K562 (cell line): Measurements from ENCODE around the gene RHEX. TPM values are rescaled to one million over a fixed set of nuclear protein-coding genes. Genes with fewer than 3 reads are reported as not detected.

Experiments used
- ATAC-seq: fragments of 200-7000 bp; cut with Tn5 transposase; 3 replicates; pipeline ENCODE4 v1.9.1; 2020; ENCODE audit warnings: moderate library complexity
- BruUV-seq: library from RNA; stranded (reverse); fragments of 400-500 nt; replicated peaks from 2 replicates; lab custom pipeline; 2021; lab: Mats Ljungman, UMichigan
- CTCF ChIA-PET: fragments of 300-600 bp; formaldehyde crosslinking; extraction: SDS; loops from one replicate; lab custom pipeline; 2021; ENCODE audit warnings: low intra/inter-chr PET ratio; lab: Yijun Ruan, JAX
- POLR2A ChIA-PET: fragments of 300-600, 350-650 bp; sonication (Branson Sonifier 250); formaldehyde crosslinking; extraction: SDS; loops from one replicate; lab custom pipeline; 2021; ENCODE audit warnings: antibody characterized with exemption, inconsistent platforms; lab: Yijun Ruan, JAX
- DNase-seq, 4 experiments: peaks; one replicate each; pipeline versions ENCODE4 v3.0.0 to v3.0.0-alpha.2; 2011 to 2018; ENCODE audit warnings: low spot score in 3 of 4, mixed read lengths in 3 of 4; ENCODE audit errors: extremely low read depth in 1 of 4
- FAIRE-seq: peaks from 2 replicates; lab custom pipeline; 2011; peaks lifted over from hg19 to GRCh38; lab: Jason Lieb, UNC
- H2AFZ ChIP-seq: 2 replicates; pipeline ENCODE4 v1.6.0; 2011; ENCODE audit warnings: low read depth, low read length, control low read depth, inconsistent platforms
- H3K27ac ChIP-seq: fragments of 200-600 bp; 3 replicates; pipeline ENCODE4 v1.8.0; 2011; ENCODE audit warnings: low read depth, mild to moderate bottlenecking, control low read depth, inconsistent platforms, low read length, moderate library complexity, mixed read lengths; ENCODE audit errors: extremely low read depth
- H3K27me3 ChIP-seq, 2 experiments: fragments of 300-600 bp in 1 of 2; 2 replicates in 1 of 2; 3 replicates in 1 of 2; pipeline versions ENCODE4 v1.6.0 to v1.8.0; 2011; ENCODE audit warnings: inconsistent platforms in 2 of 2, low read length in 2 of 2, mild to moderate bottlenecking in 1 of 2, mixed read lengths in 1 of 2, moderate library complexity in 1 of 2; ENCODE audit not compliant: control insufficient read depth in 2 of 2, insufficient read depth in 2 of 2
- H3K36me3 ChIP-seq: fragments of 300-600 bp; 3 replicates; pipeline ENCODE4 v1.8.0; 2011; ENCODE audit warnings: mild to moderate bottlenecking, low read length, inconsistent platforms; ENCODE audit not compliant: control insufficient read depth, insufficient read depth
- H3K4me1 ChIP-seq, 2 experiments: fragments of 200-600 bp in 1 of 2; replicated peaks in 1 of 2; 2 replicates in 1 of 2; 3 replicates in 1 of 2; pipeline versions ENCODE4 v1.5.1 to v1.8.0; 2011; ENCODE audit warnings: inconsistent platforms in 2 of 2, low read length in 2 of 2, mild to moderate bottlenecking in 1 of 2, mixed read lengths in 1 of 2, moderate library complexity in 1 of 2; ENCODE audit not compliant: control insufficient read depth in 2 of 2, insufficient read depth in 2 of 2
- H3K4me2 ChIP-seq: 2 replicates; pipeline ENCODE4 v1.6.1; 2011; ENCODE audit warnings: low read length, control low read depth, inconsistent platforms, mixed read lengths; ENCODE audit not compliant: insufficient read depth
- H3K4me3 ChIP-seq: fragments of 200-600 bp; sonication (generic), shearing (Covaris generic); 2 replicates; pipeline ENCODE4 v1.5.1; 2016; ENCODE audit warnings: control low read depth, inconsistent platforms
- H3K79me2 ChIP-seq: fragments of 200-600 bp; 3 replicates; pipeline ENCODE4 v1.8.0; 2011; ENCODE audit warnings: low read length, inconsistent platforms; ENCODE audit not compliant: control insufficient read depth, insufficient read depth
- H3K9ac ChIP-seq, 2 experiments: 2 replicates each; pipeline versions ENCODE4 v1.6.0 to v1.6.1; 2011; ENCODE audit warnings: low read depth in 2 of 2, low read length in 2 of 2, control low read depth in 1 of 2, inconsistent platforms in 1 of 2, mild to moderate bottlenecking in 1 of 2, mixed read lengths in 1 of 2; ENCODE audit not compliant: insufficient read depth in 1 of 2
- H3K9me1 ChIP-seq: one replicate; pipeline ENCODE4 v1.6.0; 2011; ENCODE audit warnings: inconsistent platforms, mild to moderate bottlenecking, low read length, moderate library complexity; ENCODE audit not compliant: control insufficient read depth, insufficient read depth
- H3K9me3 ChIP-seq: replicated peaks from 2 replicates; pipeline ENCODE4 v1.5.1; 2011; ENCODE audit warnings: low read depth, low read length, inconsistent platforms; ENCODE audit not compliant: control insufficient read depth, insufficient read depth
- H4K20me1 ChIP-seq: replicated peaks from 2 replicates; pipeline ENCODE4 v1.6.1; 2011; ENCODE audit warnings: low read length, inconsistent platforms, mixed read lengths; ENCODE audit not compliant: control insufficient read depth, insufficient read depth
- KDM5B ChIP-seq: fragments of 200-600 bp; sonication (generic); IDR thresholded peaks from 2 replicates; pipeline ENCODE4 v1.6.1; 2012; ENCODE audit warnings: low read depth, mild to moderate bottlenecking, moderate library complexity, low read length, control low read depth, inconsistent platforms; ENCODE audit not compliant: insufficient replicate concordance
- NCOR1 ChIP-seq: fragments of 450-650 bp; IDR thresholded peaks from 2 replicates; pipeline ENCODE4 v1.6.1; 2016; ENCODE audit warnings: mild to moderate bottlenecking, moderate library complexity
- NR2C1 ChIP-seq, 2 experiments: fragments of 450-650 bp; IDR thresholded peaks; 2 replicates each; pipeline ENCODE4 v1.6.1; 2017; ENCODE audit warnings: mild to moderate bottlenecking in 2 of 2, antibody characterized with exemption in 1 of 2, inconsistent platforms in 1 of 2, missing compliant biosample characterization in 1 of 2, missing genetic modification characterization in 1 of 2
- PATZ1 ChIP-seq: fragments of 250-450 bp; sonication (Bioruptor Pico); IDR thresholded peaks from 2 replicates; pipeline ENCODE4 v1.5.0; 2020; ENCODE audit warnings: mild to moderate bottlenecking, borderline replicate concordance
- WGBS: fragments of 100-300 bp; shearing (Covaris generic); methylation state at CpG from one replicate; pipeline ENCODE4 v1.1.6; 2016; ENCODE audit warnings: low coverage, mixed read lengths; ENCODE audit not compliant: insufficient coverage; ENCODE audit errors: missing lambda C conversion rate; 5-methylcytosine and 5-hydroxymethylcytosine counted together
- in situ Hi-C: fragments of 300-500 bp; cut with MboI; formaldehyde crosslinking; loops from 4 replicates; pipeline ENCODE4 v1.15.0; 2018; ENCODE audit warnings: inconsistent platforms, mixed read lengths
- intact Hi-C: fragments of 100-400 bp; cut with micrococcal nuclease; formaldehyde crosslinking; loops from 2 replicates; pipeline ENCODE4 v1.14.2; 2022
- polyA plus RNA-seq, 8 experiments: library from polyadenylated mRNA; depleted of rRNA in 4 of 8; stranded (reverse) in 5 of 8; unstranded in 3 of 8; fragments of >200 nt; fragmentation: Nextera tagmentation in 2 of 8; fragmentation: Illumina TruSeq in 1 of 8; extraction: Ambion mirVana in 2 of 8; extraction: Trizol in 1 of 8; gene quantifications; 2 replicates each; pipeline versions ENCODE4 v1.2.1 to v1.2.3, GENCODE V29; 2011 to 2014; ENCODE audit warnings: inconsistent platforms in 1 of 8, missing spikeins in 1 of 8
- total RNA-seq, 7 experiments: library from RNA; depleted of rRNA in 6 of 7; stranded (reverse); fragments of >200 nt in 6 of 7; fragmentation: Illumina TruSeq in 2 of 7; extraction: Trizol in 2 of 7; gene quantifications; 2 replicates each; pipeline versions ENCODE4 v1.2.1 to v1.2.3, GENCODE V29; 2011 to 2021; ENCODE audit warnings: low replicate concordance in 1 of 7

RHEX gene
- total and polyA plus RNA-seq, 9 of the 15 experiments (the other 6 are each of a cell fraction or from before 2014, with no cell fraction given) = not detected

DNA sequence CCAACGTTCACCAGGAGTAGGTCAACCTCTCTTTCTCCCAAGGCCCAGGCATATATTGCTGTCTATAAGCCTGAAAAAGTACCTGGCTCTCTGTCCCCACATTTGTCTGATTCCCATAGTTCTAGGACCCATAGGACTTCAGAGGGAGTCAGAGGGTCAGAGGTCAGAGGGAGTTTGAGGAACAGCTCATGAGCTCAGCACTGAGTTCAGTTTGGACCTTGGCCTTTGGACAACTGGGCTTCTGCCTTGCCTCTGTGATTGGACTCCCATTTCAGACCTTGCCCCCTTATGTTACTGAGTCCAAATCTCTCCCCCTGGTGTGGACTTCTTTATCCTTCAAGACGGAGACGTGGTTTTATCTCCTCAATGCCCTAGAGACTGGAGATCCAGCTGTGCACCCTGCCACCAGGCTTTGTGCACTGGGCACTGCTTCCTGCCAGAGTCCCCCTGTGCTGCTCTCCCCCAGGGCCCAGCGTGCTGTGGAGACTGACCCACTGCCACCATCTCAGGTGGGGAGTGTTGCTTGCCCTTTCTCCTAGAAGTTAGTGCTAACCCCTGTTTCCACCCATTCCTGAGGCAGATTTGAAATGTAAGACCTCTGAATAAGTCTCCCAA, 32.5 kb upstream of the RHEX start:
- in situ Hi-C loops = no loop called here

More for the DNA sequence above, 32.5 kb upstream of the RHEX start:
- ATAC-seq = no peak
- WGBS = 2% methylated on average over 4 of the region's 4 CpGs
- TF ChIP-seq NCOR1 (no peak), NR2C1 (IDR thresholded peaks at IDR 0.05) (no peak), NR2C1 (tag; IDR thresholded peaks at IDR 0.05) (peak; percentile 67), PATZ1 (CRISPR knock-in tag) (no peak), KDM5B (no peak)
- H3K27ac ChIP-seq = no peak overlapping the region
- ChIA-PET CTCF (no interaction called here), POLR2A (interaction anchor here (1.7 kb wide), 1 partner anchor 9 kb away, joined by 6 read pairs; no protein-coding TSS in a partner anchor)
- no peaks in the 10 kb centered on the region for H3K9me1 ChIP-seq
- H3K9ac ChIP-seq = no peak overlapping the region
- peaks cover 4% of the 10 kb centered on the region; the same call in 1 of the 2 replicates for H4K20me1 ChIP-seq
- no peak overlapping the region for H3K4me2 ChIP-seq
- no peaks in the 10 kb centered on the region for H3K36me3 ChIP-seq
- H2AFZ ChIP-seq = no peak overlapping the region
- H3K9me3 ChIP-seq = no peaks in the 10 kb centered on the region
- H3K79me2 ChIP-seq = no peaks in the 10 kb centered on the region
- FAIRE-seq = no peak
- no peak overlapping the region for H3K4me3 ChIP-seq
- no TSS peak for BruUV-seq
- H3K27me3 ChIP-seq = peaks cover 17 to 60% of the 10 kb centered on the region in 2 experiments
- no peaks in the 10 kb centered on the region; a peak in 1 of 5 replicates for H3K4me1 ChIP-seq
- intact Hi-C loops = no loop called here
- DNase-seq = no peak
